GM19099 (cell line): ENCODE measurements around the gene TUBB1.
A peak's percentile ranks its signal among the peaks of the same experiment; 100 is the strongest.

Experiments
- POLR2A ChIP-seq: IDR thresholded peaks from 3 replicates; pipeline ENCODE4 v1.6.1; 2011; ENCODE audit warnings: low read depth; ENCODE audit not compliant: insufficient read length; ENCODE audit errors: extremely low read depth

Gene TUBB1

DNA sequence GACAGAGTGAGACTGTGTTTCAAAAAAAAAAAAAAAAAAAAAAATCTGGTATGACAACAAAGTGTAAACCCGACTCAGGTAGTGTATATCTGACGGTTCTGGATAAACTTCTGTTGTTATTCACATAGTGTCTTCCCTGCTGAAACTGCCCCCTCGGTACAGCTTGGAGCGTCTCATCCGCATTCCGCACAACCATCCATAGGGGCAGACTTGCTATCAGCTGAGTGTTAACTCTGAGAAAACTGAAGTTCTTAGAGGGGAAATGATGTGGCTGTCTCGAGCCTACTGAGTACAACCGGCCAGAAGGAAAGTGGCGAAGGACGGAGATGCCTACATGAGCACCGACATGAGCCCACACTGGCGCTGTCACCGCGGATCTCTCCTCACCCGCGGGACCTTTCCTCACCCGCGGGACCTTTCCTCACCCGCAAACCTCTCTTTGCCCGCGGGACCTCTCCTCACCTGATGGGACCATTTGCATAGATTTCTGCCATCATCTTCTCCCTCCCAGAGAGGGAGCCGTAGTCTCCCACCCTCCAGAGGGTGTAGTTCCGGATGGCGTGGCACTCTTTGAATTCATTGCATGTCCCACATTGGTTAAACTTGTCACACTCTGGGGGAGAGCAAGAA is 22.0 kb upstream of the TUBB1 start:
- TF ChIP-seq POLR2A = no peak

- TF ChIP-seq POLR2A = no peak
Measured at GRCh38 chr20:58998656-58999055, 20.6 kb upstream of the TUBB1 start.

- TF ChIP-seq POLR2A = no peak
Measured at GRCh38 chr20:59000326-59000725, 18.9 kb upstream of the TUBB1 start.

DNA sequence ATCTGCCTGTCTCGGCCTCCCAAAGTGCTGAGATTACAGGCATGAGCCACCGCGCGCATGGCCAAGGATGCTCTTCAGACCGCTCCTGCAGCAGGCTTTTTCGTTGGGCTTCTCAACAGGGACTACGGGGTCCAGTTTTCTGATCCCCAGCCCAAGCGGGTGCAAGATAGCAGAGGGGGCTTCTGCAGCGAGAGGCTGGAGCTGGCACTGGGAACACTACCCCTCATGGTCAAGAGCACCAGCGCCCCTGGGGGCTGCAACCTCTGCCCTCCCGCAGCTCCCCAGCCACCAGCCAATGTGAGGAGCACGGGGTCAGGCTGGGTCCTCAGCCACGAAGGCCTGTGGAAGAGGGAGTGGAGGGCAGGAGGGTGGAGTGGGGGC is 18.2 kb upstream of the TUBB1 start:
- no peak for TF ChIP-seq POLR2A

- peak; percentile 8 for TF ChIP-seq POLR2A
Measured at GRCh38 chr20:59001449-59002171, 17.6 kb upstream of the TUBB1 start.

DNA sequence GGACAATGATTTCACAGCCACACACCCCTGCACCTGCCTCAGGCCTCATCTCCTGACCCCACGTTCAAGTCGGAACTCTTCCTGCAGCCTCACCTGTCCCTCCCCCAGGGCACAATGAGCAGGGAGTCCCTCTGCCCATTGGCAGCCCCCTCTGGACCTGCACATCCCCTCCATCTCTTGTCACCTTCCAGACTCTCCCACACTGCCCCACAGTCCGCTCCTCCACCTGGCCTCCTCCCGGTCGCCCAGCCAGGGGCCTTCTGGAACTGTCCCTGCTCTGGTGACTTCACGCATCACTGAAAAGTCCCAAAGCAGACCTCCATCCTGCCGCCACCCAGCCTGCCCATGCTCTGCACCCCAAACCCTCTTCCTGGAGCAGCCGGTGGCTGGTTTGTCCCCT is 16.8 kb upstream of the TUBB1 start:
- no peak for TF ChIP-seq POLR2A

GRCh38 chr20:59002874-59003399 is 16.3 kb upstream of the TUBB1 start:
- no peak for TF ChIP-seq POLR2A

GRCh38 chr20:59003836-59004492 is 15.3 kb upstream of the TUBB1 start:
- no peak for TF ChIP-seq POLR2A

- TF ChIP-seq POLR2A = no peak
Measured at GRCh38 chr20:59004493-59004762, 14.8 kb upstream of the TUBB1 start.

GRCh38 chr20:59004763-59005522 is 14.3 kb upstream of the TUBB1 start:
- peak; percentile 64 for TF ChIP-seq POLR2A

DNA sequence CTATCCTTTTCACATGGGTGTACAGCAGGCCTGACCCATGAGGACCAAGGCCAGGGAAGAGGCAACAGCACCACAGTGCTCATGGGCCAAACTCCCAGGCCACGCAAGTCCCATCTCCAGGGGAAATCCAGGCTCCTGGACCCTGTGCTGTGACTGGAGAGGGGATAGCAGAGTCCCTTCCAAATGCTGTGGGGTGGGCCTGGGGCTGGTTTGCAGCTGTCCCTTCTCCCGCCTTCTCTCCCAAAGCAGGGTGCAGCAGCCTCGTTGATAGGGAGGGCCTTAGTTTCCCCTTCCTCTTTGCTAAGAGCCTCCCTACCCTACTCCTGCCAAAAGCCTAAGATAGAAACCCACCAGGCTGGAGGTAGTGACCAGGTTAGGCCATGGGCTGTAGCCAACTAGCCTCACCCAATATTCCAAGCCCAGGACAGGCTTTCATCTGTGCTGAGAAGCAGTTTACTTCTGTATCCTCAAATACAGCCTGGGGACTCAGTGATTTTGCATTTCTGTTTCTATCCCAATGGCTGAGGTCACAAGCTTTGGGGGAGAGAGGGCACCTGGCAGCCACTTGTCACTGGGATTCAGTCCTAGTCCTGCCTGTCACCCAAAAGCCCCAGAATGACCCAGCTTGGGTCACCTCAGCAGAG is 13.6 kb upstream of the TUBB1 start:
- TF ChIP-seq POLR2A = no peak

- TF ChIP-seq POLR2A = no peak
Measured at GRCh38 chr20:59006167-59006863, 12.9 kb upstream of the TUBB1 start.

- TF ChIP-seq POLR2A = peak; percentile 84
Measured at GRCh38 chr20:59006864-59007664, 12.2 kb upstream of the TUBB1 start, which contains the start of gene CTSZ. CTSZ (minus strand) TSS chr20:59007254; CDS start chr20:59007128, 126 bp downstream.
